CD4-positive, alpha-beta T cell treated with Interleukin-2 at 100 ng/mL for 4 hours (primary cell): ENCODE measurements around the gene UNK.
"Not testable (repeated sequence)": the region's sequence is repeated elsewhere in the genome, so short reads cannot be mapped to it uniquely, and the experiment has no call there.

Experiments
- DNase-seq: peaks from one replicate; pipeline ENCODE4 v3.0.0-alpha.2; 2020; ENCODE audit warnings: low spot score

The UNK gene

GRCh38 chr17:75755205-75755901 lies 29.3 kb upstream of the UNK start:
- no peak for DNase-seq

- DNase-seq, result no peak
These were observed 28.6 kb upstream of the UNK start for GRCh38 chr17:75755990-75756389.

GRCh38 chr17:75756451-75757085 lies 28.0 kb upstream of the UNK start:
- DNase-seq, result no peak

- no peak for DNase-seq
These were observed 27.4 kb upstream of the UNK start for GRCh38 chr17:75757086-75757681.

GRCh38 chr17:75758131-75758905 lies 26.3 kb upstream of the UNK start:
- no peak for DNase-seq

- no peak for DNase-seq
These were observed 25.1 kb upstream of the UNK start for GRCh38 chr17:75759457-75759856.

GRCh38 chr17:75759978-75760640 lies 24.5 kb upstream of the UNK start:
- DNase-seq, result not testable (repeated sequence)

GRCh38 chr17:75762513-75763268 lies 21.9 kb upstream of the UNK start:
- DNase-seq, result no peak

GRCh38 chr17:75763269-75763607 lies 21.4 kb upstream of the UNK start:
- no peak for DNase-seq

- no peak for DNase-seq
These were observed 20.8 kb upstream of the UNK start for GRCh38 chr17:75763613-75764416.

- DNase-seq, result no peak
These were observed 20.2 kb upstream of the UNK start for GRCh38 chr17:75764417-75764710.

GRCh38 chr17:75764711-75765421 lies 19.7 kb upstream of the UNK start, which contains the start of gene GALK1:
Gene GALK1, minus strand, starts transcription at chr17:75765192. Its CDS starts 56 bp downstream, at chr17:75765136.
- DNase-seq, result peak; percentile 63

GRCh38 chr17:75765981-75766380 lies 18.6 kb upstream of the UNK start:
- no peak for DNase-seq

GRCh38 chr17:75767881-75768280 lies 16.7 kb upstream of the UNK start:
- no peak for DNase-seq

GRCh38 chr17:75769536-75769935 lies 15.1 kb upstream of the UNK start:
- no peak for DNase-seq

- no peak for DNase-seq
These were observed 13.0 kb upstream of the UNK start for GRCh38 chr17:75771334-75772281.

GRCh38 chr17:75773121-75773807 lies 11.3 kb upstream of the UNK start:
- no peak for DNase-seq

- no peak for DNase-seq
These were observed 10.7 kb upstream of the UNK start for GRCh38 chr17:75773808-75774470.
